Neural progenitor cell (in vitro differentiated cells): ENCODE measurements around the gene SKI. TPM values are rescaled to one million over a fixed set of nuclear protein-coding genes. Genes with fewer than 3 reads are reported as not detected.

Experiments
- DNase-seq: peaks from one replicate; pipeline ENCODE4 v3.0.0-alpha.2; 2016; ENCODE audit warnings: low spot score
- H2AFZ ChIP-seq: fragments of 200-600 bp; sonication (generic); replicated peaks from 2 replicates; pipeline ENCODE4 v1.6.1; 2016; ENCODE audit warnings: antibody characterized with exemption
- H3F3A ChIP-seq: fragments of 200-600 bp; sonication (generic); 2 replicates; pipeline ENCODE4 v1.6.1; 2016; ENCODE audit warnings: antibody characterized with exemption, low read depth
- H3K27ac ChIP-seq: fragments of 200-600 bp; sonication (generic); 2 replicates; pipeline ENCODE4 v1.5.1; 2016; ENCODE audit warnings: mild to moderate bottlenecking
- H3K27me3 ChIP-seq: fragments of 200-600 bp; sonication (generic); 2 replicates; pipeline ENCODE4 v1.6.1; 2016; ENCODE audit warnings: mild to moderate bottlenecking, moderate library complexity
- H3K36me3 ChIP-seq: fragments of 200-600 bp; sonication (generic); 2 replicates; pipeline ENCODE4 v1.5.1; 2016
- H3K4me1 ChIP-seq: fragments of 200-600 bp; sonication (generic); 2 replicates; pipeline ENCODE4 v1.6.1; 2016; ENCODE audit warnings: mixed run types
- H3K4me2 ChIP-seq: fragments of 200-600 bp; sonication (generic); 2 replicates; pipeline ENCODE4 v1.6.1; 2016
- H3K4me3 ChIP-seq: fragments of 200-600 bp; sonication (generic); 2 replicates; pipeline ENCODE4 v1.5.1; 2016
- H3K79me2 ChIP-seq: fragments of 200-600 bp; sonication (generic); 2 replicates; pipeline ENCODE4 v1.6.1; 2016; ENCODE audit warnings: low read depth
- H3K9ac ChIP-seq: fragments of 200-600 bp; sonication (generic); 2 replicates; pipeline ENCODE4 v1.6.1; 2016
- H3K9me3 ChIP-seq: fragments of 200-600 bp; sonication (generic); 2 replicates; pipeline ENCODE4 v1.5.1; 2016; ENCODE audit warnings: low read depth
- H4K20me1 ChIP-seq: fragments of 200-600 bp; sonication (generic); 2 replicates; pipeline ENCODE4 v1.6.1; 2016; ENCODE audit warnings: low read depth
- H3K27ac Mint-ChIP-seq: 3 replicates; pipeline ENCODE4 v1.8.0; 2021; ENCODE audit warnings: mixed read lengths
- H3K27me3 Mint-ChIP-seq: 2 replicates; pipeline ENCODE4 v1.8.0; 2022; ENCODE audit warnings: low read depth, mild to moderate bottlenecking, inconsistent platforms, moderate library complexity, mixed read lengths; ENCODE audit not compliant: insufficient read depth
- H3K36me3 Mint-ChIP-seq: 3 replicates; pipeline ENCODE4 v1.8.0; 2021; ENCODE audit warnings: mixed read lengths
- H3K4me1 Mint-ChIP-seq: 3 replicates; pipeline ENCODE4 v1.8.0; 2021; ENCODE audit warnings: mixed read lengths
- H3K4me3 Mint-ChIP-seq: 3 replicates; pipeline ENCODE4 v1.8.0; 2021; ENCODE audit warnings: mild to moderate bottlenecking, moderate library complexity, mixed read lengths
- H3K9me3 Mint-ChIP-seq: 3 replicates; pipeline ENCODE4 v1.8.0; 2020; ENCODE audit warnings: mixed read lengths
- CTCF ChIP-seq: fragments of 200-600 bp; sonication (generic); IDR thresholded peaks from 2 replicates; pipeline ENCODE4 v1.5.1; 2017; ENCODE audit warnings: antibody characterized with exemption, mild to moderate bottlenecking
- EZH2 ChIP-seq: fragments of 200-600 bp; sonication (generic); IDR thresholded peaks from 2 replicates; pipeline ENCODE4 v1.6.1; 2017; ENCODE audit warnings: antibody characterized with exemption, mild to moderate bottlenecking, moderate library complexity
- EZH2phosphoT487 ChIP-seq: fragments of 200-600 bp; sonication (generic); IDR thresholded peaks from 2 replicates; pipeline ENCODE4 v1.6.1; 2017; ENCODE audit warnings: antibody characterized with exemption
- total RNA-seq: library from RNA; depleted of rRNA; stranded (reverse); fragments of >200 nt; gene quantifications from 2 replicates; pipeline ENCODE4 v1.2.3, GENCODE V29; 2015; ENCODE audit warnings: low replicate concordance

SKI gene
- total RNA-seq, 1 donor from 2014 or later, result 7.4 TPM

GRCh38 chr1:2204415-2205190 is 23.5 kb upstream of the SKI start:
- H3K27ac Mint-ChIP-seq, result no peak overlapping the region

GRCh38 chr1:2205191-2205952 is 22.7 kb upstream of the SKI start:
- Histone ChIP-seq H2AFZ (no peak overlapping the region), H3K9ac (no peak overlapping the region), H3K4me1 (peaks cover 30% of the 10 kb centered on the region), H3K36me3 (no peaks in the 10 kb centered on the region), H3K4me2 (peak overlapping the region; percentile 69), H3K27me3 (peaks cover 12% of the 10 kb centered on the region), H3K27ac (no peak overlapping the region), H3K9me3 (no peaks in the 10 kb centered on the region), H3F3A (peaks cover 25% of the 10 kb centered on the region), H3K79me2 (peaks cover under 1% of the 10 kb centered on the region), H4K20me1 (no peaks in the 10 kb centered on the region), H3K4me3 (peak overlapping the region; percentile 47)
- DNase-seq, result peak; percentile 98
- TF ChIP-seq EZH2 (peak; percentile 58), EZH2phosphoT487 (no peak)
- Mint-ChIP-seq H3K36me3 (no peaks in the 10 kb centered on the region), H3K27me3 (peaks cover 9% of the 10 kb centered on the region), H3K4me3 (peak overlapping the region; percentile 74), H3K9me3 (no peaks in the 10 kb centered on the region), H3K27ac (no peak overlapping the region), H3K4me1 (peaks cover 28% of the 10 kb centered on the region)

More at GRCh38 chr1:2204415-2205190, 23.5 kb upstream of the SKI start:
- Histone ChIP-seq H4K20me1 (no peaks in the 10 kb centered on the region), H3K4me2 (peak overlapping the region; percentile 100), H3F3A (peaks cover 25% of the 10 kb centered on the region), H3K27ac (no peak overlapping the region), H3K27me3 (peaks cover 12% of the 10 kb centered on the region), H3K4me1 (peaks cover 30% of the 10 kb centered on the region), H2AFZ (peak overlapping the region; percentile 94), H3K9ac (no peak overlapping the region), H3K79me2 (peaks cover 7% of the 10 kb centered on the region), H3K36me3 (no peaks in the 10 kb centered on the region), H3K9me3 (no peaks in the 10 kb centered on the region), H3K4me3 (peak overlapping the region; percentile 66)
- peak; percentile 73 for DNase-seq
- peaks cover 28% of the 10 kb centered on the region for H3K4me1 Mint-ChIP-seq
- no peaks in the 10 kb centered on the region for H3K36me3 Mint-ChIP-seq
- TF ChIP-seq EZH2phosphoT487 (no peak), EZH2 (no peak), CTCF (no peak)
- H3K4me3 Mint-ChIP-seq, result peak overlapping the region; percentile 74
- peaks cover 10% of the 10 kb centered on the region for H3K27me3 Mint-ChIP-seq
- H3K9me3 Mint-ChIP-seq, result no peaks in the 10 kb centered on the region

GRCh38 chr1:2206813-2207487 is 21.2 kb upstream of the SKI start:
- Histone ChIP-seq H3K36me3 (no peaks in the 10 kb centered on the region), H3K9ac (no peak overlapping the region), H3K4me3 (no peak overlapping the region), H3K4me2 (no peak overlapping the region), H2AFZ (no peak overlapping the region), H3K27ac (no peak overlapping the region), H3K4me1 (peaks cover 30% of the 10 kb centered on the region), H3K9me3 (no peaks in the 10 kb centered on the region), H3K27me3 (peaks cover 12% of the 10 kb centered on the region), H3F3A (peaks cover 25% of the 10 kb centered on the region), H4K20me1 (no peaks in the 10 kb centered on the region), H3K79me2 (no peaks in the 10 kb centered on the region)
- TF ChIP-seq EZH2phosphoT487, result no peak
- no peak for DNase-seq
- Mint-ChIP-seq H3K9me3 (no peaks in the 10 kb centered on the region), H3K36me3 (no peaks in the 10 kb centered on the region), H3K27ac (no peak overlapping the region), H3K27me3 (peaks cover 9% of the 10 kb centered on the region), H3K4me1 (peaks cover 28% of the 10 kb centered on the region), H3K4me3 (peak overlapping the region; percentile 43)
